Measurements from ENCODE around the gene TBC1D26.

GRCh38 chr17:15777717-15778116 lies 45.6 kb downstream of the TBC1D26 start:
- TF ChIP-seq CTCF (IDR thresholded peaks at IDR 0.05; ENCODE audit: insufficient read depth, low read length, poor library complexity, severe bottlenecking) (no peak), EZH2phosphoT487 (conservative IDR thresholded peaks at IDR 0.05; ENCODE audit: low read length) (no peak)
